ENCODE measurements around the gene ZNRF2. TPM values are rescaled to one million over a fixed set of nuclear protein-coding genes. Genes with fewer than 3 reads are reported as not detected.

ZNRF2 gene
- total and polyA plus RNA-seq, 2 donors from 2014 or later, result 16.2 to 32.2 TPM

DNA sequence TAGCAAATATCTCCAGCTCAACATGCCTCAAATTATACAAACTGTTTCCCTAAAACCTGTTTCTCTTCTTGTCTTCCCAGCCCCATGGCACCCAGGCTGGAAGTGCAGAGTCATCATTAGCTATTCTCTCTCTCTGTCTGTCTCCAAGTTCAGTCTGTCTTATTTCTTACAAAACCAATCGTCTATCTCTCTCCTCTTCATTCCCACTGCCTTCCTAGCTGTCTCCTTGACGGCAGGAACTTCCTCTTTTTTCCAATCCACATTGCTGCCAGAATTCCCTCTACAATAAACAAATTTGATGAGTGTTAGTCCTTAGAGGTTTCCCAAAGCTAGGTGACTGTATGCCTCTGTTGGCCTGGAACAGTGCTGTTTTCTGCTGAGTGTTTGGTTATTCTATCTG, 14.9 kb upstream of the ZNRF2 start:
- Histone ChIP-seq H3K4me1 (ENCODE audit: control insufficient read depth in 2 of 3, insufficient read depth in 2 of 3, low read depth in 1 of 3, low read length in 3 of 3) (no peaks in the 10 kb centered on the region), H3K9me3 (ENCODE audit: control insufficient read depth in 2 of 3, insufficient read depth in 1 of 3, low read length in 3 of 3) (no peaks in the 10 kb centered on the region), H3K9ac (ENCODE audit: low read length in 3 of 3) (no peak overlapping the region), H3K4me3 (ENCODE audit: low read length in 3 of 3) (no peak overlapping the region), H3K36me3 (ENCODE audit: control insufficient read depth in 2 of 3, insufficient read depth in 3 of 3, low read length in 3 of 3) (no peaks in the 10 kb centered on the region), H3K27me3 (ENCODE audit: control insufficient read depth, insufficient read depth, low read length) (no peaks in the 10 kb centered on the region), H3K27ac (ENCODE audit: low read depth in 2 of 2, low read length in 2 of 2) (no peak overlapping the region)
- intact Hi-C loops (cut with DNase I), result no loop called here
- FAIRE-seq (no peak), DNase-seq (no peak)
- no peak for TF ChIP-seq CTCF (IDR thresholded peaks at IDR 0.05; ENCODE audit: borderline replicate concordance, extremely low read depth, insufficient read depth)

- no peaks in the 10 kb centered on the region for H3K9me3 ChIP-seq (ENCODE audit: control insufficient read depth in 2 of 3, insufficient read depth in 1 of 3, low read length in 3 of 3)
- no peak for TF ChIP-seq CTCF (IDR thresholded peaks at IDR 0.05; ENCODE audit: borderline replicate concordance, extremely low read depth, insufficient read depth)
- H3K36me3 ChIP-seq (ENCODE audit: control insufficient read depth in 2 of 3, insufficient read depth in 3 of 3, low read length in 3 of 3), result no peaks in the 10 kb centered on the region
- no peaks in the 10 kb centered on the region for H3K4me1 ChIP-seq (ENCODE audit: control insufficient read depth in 2 of 3, insufficient read depth in 2 of 3, low read depth in 1 of 3, low read length in 3 of 3)
- no peak for FAIRE-seq
- no peak for DNase-seq
- no peaks in the 10 kb centered on the region for H3K27me3 ChIP-seq (ENCODE audit: control insufficient read depth, insufficient read depth, low read length)
- H3K27ac ChIP-seq (ENCODE audit: low read depth in 2 of 2, low read length in 2 of 2), result no peak overlapping the region
- no peak overlapping the region for H3K9ac ChIP-seq (ENCODE audit: low read length in 3 of 3)
- no peak overlapping the region for H3K4me3 ChIP-seq (ENCODE audit: low read length in 3 of 3)
- intact Hi-C loops (cut with DNase I), result no loop called here
Measured at GRCh38 chr7:30270921-30271320, 13.5 kb upstream of the ZNRF2 start.

GRCh38 chr7:30272126-30272525, 12.3 kb upstream of the ZNRF2 start:
- Histone ChIP-seq H3K4me3 (ENCODE audit: low read length in 3 of 3) (no peak overlapping the region), H3K4me1 (ENCODE audit: control insufficient read depth in 2 of 3, insufficient read depth in 2 of 3, low read depth in 1 of 3, low read length in 3 of 3) (no peaks in the 10 kb centered on the region), H3K27ac (ENCODE audit: low read depth in 2 of 2, low read length in 2 of 2) (no peak overlapping the region), H3K36me3 (ENCODE audit: control insufficient read depth in 2 of 3, insufficient read depth in 3 of 3, low read length in 3 of 3) (no peaks in the 10 kb centered on the region), H3K9me3 (ENCODE audit: control insufficient read depth in 2 of 3, insufficient read depth in 1 of 3, low read length in 3 of 3) (no peaks in the 10 kb centered on the region), H3K27me3 (ENCODE audit: control insufficient read depth, insufficient read depth, low read length) (no peaks in the 10 kb centered on the region), H3K9ac (ENCODE audit: low read length in 3 of 3) (no peak overlapping the region)
- TF ChIP-seq CTCF (IDR thresholded peaks at IDR 0.05; ENCODE audit: borderline replicate concordance, extremely low read depth, insufficient read depth), result no peak
- intact Hi-C loops (cut with DNase I), result no loop called here
- no peak for FAIRE-seq
- DNase-seq, result no peak

- H3K27me3 ChIP-seq (ENCODE audit: control insufficient read depth, insufficient read depth, low read length), result no peaks in the 10 kb centered on the region
- H3K4me3 ChIP-seq (ENCODE audit: low read length in 3 of 3), result no peak overlapping the region
- FAIRE-seq, result no peak
- DNase-seq, result no peak
- intact Hi-C loops (cut with DNase I), result no loop called here
- no peaks in the 10 kb centered on the region for H3K36me3 ChIP-seq (ENCODE audit: control insufficient read depth in 2 of 3, insufficient read depth in 3 of 3, low read length in 3 of 3)
- no peak for TF ChIP-seq CTCF (IDR thresholded peaks at IDR 0.05; ENCODE audit: borderline replicate concordance, extremely low read depth, insufficient read depth)
- H3K27ac ChIP-seq (ENCODE audit: low read depth in 2 of 2, low read length in 2 of 2), result no peak overlapping the region
- no peak overlapping the region for H3K9ac ChIP-seq (ENCODE audit: low read length in 3 of 3)
- H3K4me1 ChIP-seq (ENCODE audit: control insufficient read depth in 2 of 3, insufficient read depth in 2 of 3, low read depth in 1 of 3, low read length in 3 of 3), result peaks cover 0 to under 1% (median 0%) of the 10 kb centered on the region in 3 donors
- H3K9me3 ChIP-seq (ENCODE audit: control insufficient read depth in 2 of 3, insufficient read depth in 1 of 3, low read length in 3 of 3), result no peaks in the 10 kb centered on the region
Measured at GRCh38 chr7:30273552-30273951, 10.8 kb upstream of the ZNRF2 start.

All from kidney (tissue), 14 donors.